ENCODE measurements around the gene ZNF682. TPM values are rescaled to one million over a fixed set of nuclear protein-coding genes. Genes with fewer than 3 reads are reported as not detected.
"Not testable (repeated sequence)": the region's sequence is repeated elsewhere in the genome, so short reads cannot be mapped to it uniquely, and the experiment has no call there.

ZNF682 gene
- total RNA-seq, result 5.4 and 5.8 TPM in 2 replicates

DNA sequence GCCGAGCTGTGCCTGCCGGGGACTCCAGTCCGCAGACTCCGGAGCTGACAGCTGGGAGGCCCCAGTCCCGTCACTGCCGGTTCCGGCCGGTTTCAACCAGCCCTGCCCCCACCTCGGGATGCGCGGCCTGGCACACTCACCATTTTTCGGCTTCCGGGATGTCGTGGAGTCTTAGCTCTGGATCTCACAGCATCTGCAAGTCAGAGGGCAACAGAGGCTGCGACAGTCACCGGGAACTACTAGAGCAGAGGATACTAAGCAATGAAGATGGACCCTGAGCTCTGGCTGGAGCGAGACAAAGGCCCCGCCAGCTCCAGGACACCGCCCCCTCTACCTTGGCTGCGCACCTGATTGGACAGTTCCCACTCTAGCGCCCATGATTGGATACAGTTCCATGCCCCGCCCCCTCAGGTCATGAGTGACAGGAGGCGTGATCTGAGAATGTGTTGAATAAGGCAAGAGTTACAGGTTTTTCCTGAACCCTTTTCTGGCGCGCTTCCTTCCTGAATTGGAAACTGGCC is at the start of gene ZNF682:
Gene ZNF682, minus strand, starts transcription at position 303 of the 521 bp plus-strand sequence. Its CDS starts 160 bp downstream, at position 143.
- intact Hi-C loops (cut with micrococcal nuclease), result loop anchor here (1.0 to 2.0 kb wide), 3 partner anchors 38 to 1290 kb away; partner anchors contain the start of genes ZNF708 and ZNF90

DNA sequence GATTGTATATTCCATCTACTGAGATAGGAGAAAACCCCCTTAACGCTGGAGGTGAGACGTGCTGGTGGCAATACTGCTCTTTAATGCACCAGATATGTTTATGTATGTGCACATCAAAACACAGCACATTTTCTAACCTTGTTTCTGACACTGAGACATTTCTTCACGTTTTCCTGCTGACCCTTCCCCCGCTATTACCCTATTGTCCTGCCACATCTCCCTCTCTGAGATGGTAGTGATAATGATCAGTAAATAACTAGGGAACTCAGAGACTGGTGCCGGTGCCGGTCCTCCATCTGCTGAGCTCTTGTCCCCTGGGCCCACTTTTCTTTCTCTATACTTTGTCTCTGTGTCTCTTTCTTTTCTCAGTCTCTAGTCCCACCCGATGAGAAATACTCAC is 43.6 kb upstream of the ZNF682 start:
- intact Hi-C loops (cut with micrococcal nuclease), result not testable (repeated sequence)

DNA sequence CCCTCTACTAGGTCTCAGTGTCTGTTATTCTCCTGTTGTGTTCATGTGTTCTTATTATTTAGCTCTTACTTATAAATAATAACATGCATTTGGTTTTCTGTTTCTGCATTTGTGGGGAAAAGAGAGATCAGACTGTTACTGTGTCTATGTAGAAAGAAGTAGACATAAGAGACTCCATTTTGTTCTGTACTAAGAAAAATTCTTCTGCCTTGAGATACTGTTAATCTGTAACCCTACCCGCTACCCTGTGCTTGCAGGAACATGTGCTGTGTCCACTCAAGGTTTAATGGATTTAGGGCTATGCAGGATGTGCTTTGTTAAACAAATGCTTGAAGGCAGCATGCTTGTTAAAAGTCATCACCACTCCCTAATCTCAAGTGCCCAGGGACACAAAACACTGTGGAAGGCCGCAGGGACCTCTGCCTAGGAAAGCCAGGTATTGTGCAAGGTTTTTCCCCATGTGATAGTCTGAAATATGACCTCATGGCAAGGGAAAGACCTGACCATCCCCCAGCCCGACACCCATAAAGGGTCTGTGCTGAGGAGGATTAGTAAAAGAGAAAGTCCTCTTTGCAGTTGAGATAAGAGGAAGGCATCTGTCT is 43.0 kb upstream of the ZNF682 start:
- intact Hi-C loops (cut with micrococcal nuclease), result not testable (repeated sequence)

DNA sequence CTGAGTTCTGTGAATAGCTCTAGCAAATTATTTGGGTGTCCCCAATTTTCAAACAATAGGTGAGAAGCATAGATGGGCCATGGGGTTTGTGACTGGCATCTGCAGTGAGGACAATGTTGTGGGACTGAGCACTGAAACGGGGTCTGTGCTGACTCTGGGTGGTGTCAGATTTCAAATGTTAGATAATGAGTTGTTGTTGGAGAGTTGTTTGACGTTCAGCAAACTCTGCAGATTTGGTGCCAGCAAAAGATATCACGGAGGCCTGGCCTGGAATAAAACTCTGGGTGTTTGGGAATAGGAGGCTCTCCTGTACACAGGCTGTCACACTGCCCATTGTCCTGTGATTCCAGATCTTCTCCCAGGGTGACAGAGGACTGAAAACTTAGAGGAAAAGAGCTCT is 41.4 kb upstream of the ZNF682 start:
- intact Hi-C loops (cut with micrococcal nuclease), result no loop called here

DNA sequence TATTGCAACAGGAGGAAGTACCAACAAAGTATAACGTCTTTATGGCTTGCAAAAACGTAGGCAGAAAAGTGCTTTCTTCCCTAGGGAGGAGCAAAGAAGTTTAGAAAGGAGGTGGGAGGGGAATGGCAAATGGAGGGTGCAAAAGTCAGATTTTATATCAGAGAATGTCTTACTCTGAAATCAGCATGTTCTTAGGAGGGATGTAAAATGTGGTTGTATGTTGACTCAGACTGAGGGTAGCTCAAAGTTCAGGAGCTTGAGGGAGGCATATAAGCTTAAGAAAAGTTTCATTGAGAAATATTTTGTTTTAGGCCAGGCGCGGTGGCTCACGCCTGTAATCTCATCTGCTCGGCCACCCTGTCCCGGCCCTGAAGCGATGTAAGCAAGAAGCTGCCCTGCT is 40.2 kb upstream of the ZNF682 start:
- intact Hi-C loops (cut with micrococcal nuclease), result no loop called here

DNA sequence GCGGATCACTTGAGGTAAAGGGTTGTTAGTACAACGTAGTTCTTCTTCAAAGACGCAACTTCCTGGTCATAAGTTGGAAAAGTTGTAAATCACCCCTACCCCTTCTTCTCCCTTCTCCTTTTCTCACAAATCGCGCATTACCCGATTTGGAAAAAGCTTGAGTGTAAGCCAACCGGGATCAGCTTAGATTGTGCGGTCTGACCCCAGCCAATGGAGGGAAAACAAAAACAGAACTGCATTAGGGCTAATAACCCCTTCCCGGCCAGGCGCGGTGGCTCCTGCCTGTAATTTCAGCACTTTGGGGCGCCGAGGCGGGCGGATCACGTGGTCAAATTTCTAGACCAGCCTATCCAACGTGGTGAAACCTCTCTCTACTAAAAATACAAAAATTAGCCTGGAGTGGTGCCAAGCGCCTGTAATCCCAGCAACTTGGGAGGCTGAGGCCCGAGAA is 39.3 kb upstream of the ZNF682 start:
- intact Hi-C loops (cut with micrococcal nuclease), result no loop called here

DNA sequence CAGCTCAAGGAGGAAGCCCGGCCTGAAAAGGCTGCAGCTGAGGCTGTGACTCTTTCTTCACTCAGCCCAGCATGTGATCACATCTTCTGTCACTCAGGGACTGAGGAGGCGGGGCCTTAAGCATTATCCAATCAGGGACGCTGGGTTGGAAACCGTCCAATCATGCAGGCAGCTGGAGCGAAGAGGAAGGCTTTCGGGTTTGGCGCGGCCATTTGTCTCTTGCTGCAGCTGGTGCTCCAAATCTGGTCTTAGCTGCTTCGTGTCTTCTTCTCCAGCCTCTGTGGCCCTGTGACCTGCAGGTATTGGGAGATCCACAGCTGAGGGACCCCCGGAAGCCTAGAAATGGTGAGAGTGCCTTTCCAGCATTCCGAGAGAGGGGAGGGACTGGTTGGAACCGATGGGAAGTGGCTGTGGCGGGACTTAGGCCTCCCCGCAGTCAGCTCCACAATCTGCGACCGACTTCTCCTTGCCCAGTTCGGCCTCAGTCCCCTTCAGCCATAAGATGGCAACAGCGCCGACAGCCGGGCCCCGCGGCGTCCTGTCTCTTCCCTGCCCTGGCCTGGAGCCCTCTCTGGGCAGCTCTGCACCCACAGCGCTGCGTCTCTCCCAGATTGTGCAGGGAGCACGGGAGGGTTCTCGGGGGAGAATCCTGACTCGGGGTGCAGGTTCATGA is 38.6 kb upstream of the ZNF682 start, which contains the start of gene ZNF90:
Gene ZNF90, plus strand, starts transcription at position 210 of the 673 bp plus-strand sequence. Its CDS starts 133 bp downstream, at position 343.
- intact Hi-C loops (cut with micrococcal nuclease), result loop anchor here (2.0 kb wide), 1 partner anchor 39 kb away; the partner anchor contains the start of gene ZNF682

DNA sequence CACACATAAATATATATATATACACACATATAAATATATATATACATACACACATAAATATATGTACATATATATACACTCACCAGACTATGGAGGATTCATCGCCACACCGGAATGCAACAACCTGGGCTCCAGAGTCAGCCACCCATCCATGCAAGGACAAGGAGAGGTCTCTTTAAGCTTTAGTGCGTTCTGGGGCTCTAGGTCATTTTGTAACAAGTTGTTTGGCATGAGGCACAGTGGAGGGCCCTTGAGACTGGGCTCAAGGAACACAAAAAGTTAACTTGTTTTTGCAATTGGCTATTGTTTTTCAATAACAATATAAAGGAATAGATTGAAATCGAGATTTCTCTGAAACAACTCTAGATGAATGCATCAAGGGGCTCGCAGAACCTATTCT is 33.6 kb upstream of the ZNF682 start:
- intact Hi-C loops (cut with micrococcal nuclease), result no loop called here

DNA sequence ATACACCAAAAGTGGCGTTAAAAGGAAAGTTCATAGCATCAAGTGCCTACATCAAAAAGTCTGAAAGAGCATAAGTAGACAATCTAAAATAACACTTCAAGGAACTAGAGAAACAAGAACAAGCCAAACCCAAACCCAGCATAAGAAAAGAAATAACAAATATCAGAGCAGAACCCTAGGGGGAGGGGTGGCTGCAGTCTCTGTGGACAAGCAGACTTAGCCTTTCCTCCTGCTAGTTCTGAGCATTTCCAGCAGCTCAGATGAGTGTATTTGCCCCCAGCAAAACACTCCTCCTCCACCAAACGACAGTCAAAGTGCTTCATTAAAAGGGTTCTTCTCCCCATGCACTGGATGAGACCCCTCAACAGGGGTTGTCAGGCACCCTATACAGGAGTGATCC is 31.4 kb upstream of the ZNF682 start:
- intact Hi-C loops (cut with micrococcal nuclease), result no loop called here

DNA sequence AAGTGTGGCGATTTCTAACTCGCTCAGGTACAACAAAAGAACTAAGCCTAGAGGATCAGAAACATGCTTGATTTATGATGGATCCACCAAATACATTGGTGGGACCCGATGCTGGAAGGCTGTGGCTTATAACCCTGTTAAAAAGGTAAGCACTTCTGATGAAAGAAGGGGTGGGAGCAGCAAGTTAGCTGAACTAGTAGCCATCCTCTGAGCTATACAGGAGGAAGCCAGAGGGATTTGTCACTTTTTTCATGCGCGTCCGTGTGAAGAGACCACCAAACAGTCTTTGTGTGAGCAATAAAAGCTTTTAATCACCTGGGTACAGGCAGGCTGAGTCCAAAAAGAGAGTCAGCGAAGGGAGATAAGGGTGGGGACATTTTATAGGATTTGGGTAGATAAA is 29.3 kb upstream of the ZNF682 start:
- intact Hi-C loops (cut with micrococcal nuclease), result not testable (repeated sequence)

DNA sequence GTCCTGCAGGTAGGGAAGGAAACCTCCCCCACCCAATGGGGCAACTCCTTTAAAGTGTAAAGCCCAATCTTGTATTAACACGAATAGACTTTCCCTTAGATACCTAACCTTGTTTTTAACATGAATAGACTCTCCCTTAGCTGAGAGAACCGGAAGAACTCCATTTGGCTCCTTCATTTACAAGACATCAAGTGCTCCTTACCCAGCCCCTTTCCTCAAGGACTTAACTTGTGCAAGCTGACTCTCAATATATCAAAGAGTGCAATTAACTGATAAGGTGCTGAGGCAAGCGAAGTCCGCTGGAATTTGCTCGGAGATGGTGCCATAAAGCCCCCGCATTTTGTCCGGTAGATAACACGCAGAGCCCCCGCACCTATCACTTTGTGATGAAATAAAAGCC is 28.6 kb upstream of the ZNF682 start:
- intact Hi-C loops (cut with micrococcal nuclease), result no loop called here

DNA sequence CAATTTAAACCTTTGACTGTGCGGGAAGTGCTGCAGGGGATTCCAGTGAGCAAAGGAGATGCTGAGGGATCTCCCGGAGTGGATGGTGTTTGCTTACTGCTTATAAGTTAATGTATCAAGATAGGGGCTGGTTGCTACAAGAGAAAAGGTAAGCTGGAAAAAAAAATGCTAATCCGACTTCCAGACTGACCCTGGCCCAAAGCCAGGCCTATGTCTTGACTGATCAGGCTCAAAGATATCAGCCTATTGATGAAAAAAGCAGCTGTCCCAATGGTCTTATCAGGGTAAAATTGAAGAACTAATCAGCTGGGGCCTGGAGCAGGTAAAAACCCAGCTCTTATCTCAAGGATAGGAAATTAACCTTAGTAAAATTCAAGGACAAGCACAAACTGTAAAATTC is 27.6 kb upstream of the ZNF682 start:
- intact Hi-C loops (cut with micrococcal nuclease), result no loop called here

DNA sequence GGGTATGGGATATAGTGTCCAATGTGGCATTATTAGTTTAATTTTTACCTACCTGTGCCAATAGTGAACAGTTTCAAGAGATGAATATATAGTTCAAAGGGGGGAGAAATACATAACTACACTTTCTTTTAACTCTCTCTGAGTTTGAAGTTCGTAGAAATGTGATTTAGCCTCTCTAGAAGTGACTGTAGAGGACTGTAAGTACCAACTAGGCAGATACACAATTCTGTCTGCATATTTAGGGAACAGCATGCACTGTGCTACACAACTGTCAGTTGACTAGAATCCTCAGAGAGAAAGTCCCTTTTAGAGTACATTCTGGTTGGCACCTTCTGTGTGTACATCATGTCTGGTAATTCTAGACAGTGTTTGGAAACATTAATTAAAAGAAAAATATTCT is 21.0 kb upstream of the ZNF682 start:
- intact Hi-C loops (cut with micrococcal nuclease), result no loop called here

DNA sequence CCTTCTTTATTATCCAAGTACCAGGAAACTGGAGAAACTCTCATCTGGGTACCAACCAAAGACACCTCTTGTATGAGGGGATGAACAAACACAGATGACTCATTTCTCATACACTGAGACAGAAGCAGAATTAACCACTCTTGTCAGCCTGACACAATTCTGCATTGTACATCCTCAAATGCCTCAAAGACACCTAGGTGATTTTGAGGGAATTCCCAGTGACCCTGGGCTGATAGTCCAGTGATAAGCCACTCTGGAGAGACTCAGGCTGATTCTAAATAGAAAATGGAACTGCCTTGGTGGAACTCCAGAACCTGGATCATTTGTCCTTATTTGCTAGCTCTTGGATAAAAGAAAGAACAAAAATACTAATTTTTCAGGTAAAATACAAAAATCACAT is 19.4 kb upstream of the ZNF682 start:
- intact Hi-C loops (cut with micrococcal nuclease), result not testable (repeated sequence)

DNA sequence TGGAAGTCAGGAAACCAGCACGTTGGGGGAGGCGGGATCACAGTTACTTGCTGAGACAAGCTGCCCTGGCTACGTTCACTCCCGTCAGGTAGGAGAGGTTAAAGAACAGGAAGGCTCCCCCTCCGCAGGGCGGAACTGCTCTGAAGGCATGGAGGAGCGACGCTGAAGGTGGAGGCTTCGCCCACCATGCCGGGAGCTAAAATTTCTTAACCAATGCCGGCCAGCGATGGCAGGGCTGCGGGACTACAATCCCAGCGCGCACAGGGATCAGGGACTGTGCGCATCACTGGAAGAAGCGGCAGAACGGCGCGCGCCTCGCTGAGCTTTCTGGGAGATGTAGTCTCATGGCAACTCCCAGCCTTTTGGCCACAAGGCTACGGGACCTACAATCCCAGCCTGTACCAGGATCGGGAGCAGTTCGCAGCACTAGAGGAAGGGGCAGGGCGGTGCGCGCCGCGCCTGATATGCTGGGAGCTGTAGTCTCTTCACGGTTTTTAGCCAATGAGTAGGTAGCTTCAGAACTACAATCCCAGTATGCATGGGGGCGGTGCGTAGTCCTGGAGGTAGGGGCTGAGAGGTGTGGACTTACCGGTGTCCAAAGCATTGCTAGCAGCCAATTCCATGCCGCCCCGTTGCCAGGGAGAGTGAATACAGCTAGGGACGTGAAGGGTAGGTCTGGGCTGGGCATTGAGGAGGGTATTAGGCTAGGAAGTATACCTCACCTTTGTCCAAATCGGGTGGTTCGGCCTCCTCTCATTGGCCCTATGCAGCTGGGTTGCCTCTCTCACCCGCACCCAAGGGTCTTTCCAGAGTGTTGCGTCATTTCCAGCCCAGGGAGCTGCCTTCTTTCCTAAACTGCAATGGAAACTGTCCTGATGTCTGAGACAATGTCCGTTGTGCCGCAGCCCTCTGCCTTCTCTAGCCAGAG is 12.8 kb upstream of the ZNF682 start:
- intact Hi-C loops (cut with micrococcal nuclease), result no loop called here

DNA sequence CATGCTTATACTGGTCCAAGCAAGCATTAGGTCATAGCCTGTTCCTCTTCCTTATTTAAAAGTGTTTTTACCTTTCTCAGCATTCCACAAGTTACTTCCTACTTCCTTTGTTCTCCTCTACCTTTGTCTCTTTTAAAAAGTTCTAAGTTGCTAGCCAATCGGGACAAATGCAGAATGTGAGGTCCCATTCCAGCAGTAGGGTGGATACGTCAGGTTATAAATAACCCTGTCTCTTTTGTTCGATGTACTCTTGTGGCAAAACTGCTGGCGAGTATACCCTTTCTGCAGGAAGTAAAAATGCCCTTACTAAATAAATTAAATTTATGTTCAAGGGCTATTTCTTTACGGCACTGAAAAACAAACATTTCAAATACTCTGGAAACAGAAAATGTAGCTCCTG is 6.4 kb upstream of the ZNF682 start:
- intact Hi-C loops (cut with micrococcal nuclease), result not testable (repeated sequence)

DNA sequence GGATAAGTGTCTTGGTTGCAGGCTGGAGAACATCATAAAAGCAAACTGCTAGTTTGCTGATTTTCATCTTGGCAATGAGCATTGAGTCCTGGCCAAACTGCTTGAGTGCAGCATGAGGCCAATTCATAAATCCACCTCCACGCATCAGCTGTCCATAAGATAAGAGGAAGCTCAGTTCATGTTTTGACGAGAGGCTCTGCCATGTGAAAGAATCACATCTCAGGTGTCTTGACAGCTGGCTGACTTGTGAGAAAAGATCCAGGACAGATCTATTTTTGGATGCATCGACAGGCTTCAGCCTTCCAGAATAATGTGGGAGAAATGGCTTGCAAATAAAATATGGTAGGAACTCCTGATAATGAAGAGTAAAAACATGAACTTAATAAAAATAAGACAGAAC is 5.4 kb upstream of the ZNF682 start:
- intact Hi-C loops (cut with micrococcal nuclease), result no loop called here

DNA sequence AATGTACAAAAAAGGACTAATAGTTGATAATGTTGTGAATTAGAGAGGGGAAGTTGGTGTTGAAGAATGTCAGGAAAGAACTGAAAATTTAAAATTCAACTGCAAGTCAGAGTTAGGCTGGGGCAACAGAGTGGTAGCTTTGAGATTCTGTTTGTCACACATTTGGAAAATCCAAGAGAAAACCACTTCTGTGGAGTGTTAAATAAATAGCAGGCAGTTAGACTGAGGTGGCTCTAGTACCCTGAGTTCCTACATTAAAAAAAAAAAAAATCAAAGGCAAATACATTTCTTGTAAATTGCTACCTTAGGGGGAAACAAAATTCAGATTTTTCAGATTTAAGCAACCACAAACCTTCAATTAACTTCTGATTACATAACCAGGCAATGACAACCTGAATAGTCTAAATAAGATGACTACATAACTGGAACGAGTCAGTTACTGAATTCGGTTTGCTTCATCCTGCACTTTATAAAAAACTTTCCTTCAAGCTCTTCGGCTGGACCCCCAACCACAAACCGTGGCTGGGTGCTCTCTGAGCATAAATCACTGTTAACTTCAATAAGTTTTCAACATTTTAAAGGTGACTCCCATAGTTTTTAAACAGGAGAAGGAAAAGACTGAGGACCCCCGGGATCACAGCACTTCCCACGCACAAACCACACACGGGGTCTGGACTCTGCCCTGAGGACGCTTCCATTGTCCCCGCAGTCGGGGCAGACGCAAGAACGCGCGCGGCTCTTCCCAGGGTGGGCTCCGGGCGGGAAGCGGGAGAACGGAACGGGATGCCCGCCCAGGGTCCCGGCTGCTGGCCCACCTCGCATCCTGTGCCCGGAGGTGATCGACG is 725 bp downstream of the ZNF682 start:
- intact Hi-C loops (cut with micrococcal nuclease), result loop anchor here (1.0 to 2.0 kb wide), 3 partner anchors 38 to 1290 kb away; partner anchors contain the start of genes ZNF708 and ZNF90

DNA sequence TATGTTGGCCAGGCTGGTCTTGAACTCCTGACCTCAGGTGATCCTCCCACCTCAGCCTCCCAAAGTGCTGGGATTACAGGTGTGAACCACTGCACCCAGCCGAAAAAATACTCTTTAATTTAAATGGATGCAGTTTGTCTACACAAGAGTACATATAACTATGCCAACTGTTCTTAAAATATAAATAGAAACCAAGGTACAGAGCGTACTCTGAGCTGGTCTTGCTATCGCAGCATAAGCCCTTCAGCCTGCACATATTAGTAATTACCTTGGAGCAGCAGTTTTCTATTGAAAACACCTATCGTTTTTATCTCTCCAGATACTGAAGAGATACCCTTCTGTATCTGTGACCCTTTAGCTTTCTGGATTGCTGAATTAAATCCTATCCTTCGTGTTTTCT is 3.4 kb downstream of the ZNF682 start:
- intact Hi-C loops (cut with micrococcal nuclease), result no loop called here

DNA sequence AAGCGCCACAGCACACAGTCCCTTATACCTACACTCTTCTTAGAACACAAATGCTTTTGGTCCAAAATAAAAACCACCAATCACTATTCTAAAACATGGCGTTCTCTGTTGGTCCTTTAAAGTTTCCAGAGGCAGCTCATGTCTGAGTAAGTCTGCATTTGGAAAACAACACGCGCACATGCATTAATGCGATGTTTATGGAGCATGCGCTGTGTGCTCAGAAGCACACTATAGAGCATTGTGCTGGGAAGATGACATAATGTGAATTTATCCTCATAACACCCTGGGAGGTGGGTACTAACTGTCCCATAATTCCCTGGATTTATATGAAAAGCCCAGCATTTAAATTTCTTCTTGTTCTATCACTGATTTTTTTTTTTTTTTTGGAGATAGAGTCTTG is 10.7 kb downstream of the ZNF682 start:
- intact Hi-C loops (cut with micrococcal nuclease), result no loop called here

DNA sequence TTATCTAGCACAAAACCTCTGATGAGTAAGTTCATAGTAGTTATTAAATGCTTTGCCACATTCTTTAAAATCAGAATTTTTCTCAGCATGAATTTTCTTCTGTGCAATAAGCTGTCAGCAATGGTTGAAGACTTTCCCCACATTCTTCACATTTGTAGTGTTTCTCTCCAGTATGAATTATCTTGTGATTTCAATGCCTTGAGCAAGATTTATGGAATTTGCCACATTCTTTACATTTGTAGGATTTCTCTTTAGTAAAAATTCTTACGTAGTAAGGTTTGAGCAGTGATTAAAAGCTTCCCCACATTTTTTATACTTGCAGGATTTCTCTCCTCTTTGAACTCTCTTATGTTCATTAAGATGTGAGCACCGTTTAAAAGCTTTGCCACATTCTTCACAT is 33.6 kb downstream of the ZNF682 start:
- intact Hi-C loops (cut with micrococcal nuclease), result no loop called here

Data from T-helper 2 cell treated with Interferon-gamma antibody and Interleukin-4, amounts not matched to agents 100 ng/mL and 5 ng/mL, for 36 hours (primary cell).